ENCODE measurements around the gene ACVR2A. TPM values are rescaled to one million over a fixed set of nuclear protein-coding genes. Genes with fewer than 3 reads are reported as not detected.

Gene ACVR2A
- total RNA-seq, 3 donors from 2014 or later: 6.7 to 7.5 (median 7.0) TPM

Other genes starting within 250 kb of the ACVR2A start
- 10 to 100 TPM; 29.3 to 29.9 (median 29.6) TPM for gene ORC4, start 175.7 kb downstream of the ACVR2A start, total RNA-seq
- gene MBD5, start 176.1 kb downstream of the ACVR2A start, total RNA-seq: 1 to 10 TPM; 8.1 to 8.9 (median 8.2) TPM

Measured in activated T-cell treated with anti-CD3 and anti-CD28 coated beads, Interleukin-2, amount 50 U/mL, for 4 hours (primary cell).